SK-N-SH treated with all-trans-retinoic acid at 6 μM for 48 hours (cell line): ENCODE results near the gene DNMT3L.

ENCODE experiments used
- ATAC-seq: fragments of 200-7000 bp; cut with Tn5 transposase; 3 replicates; pipeline ENCODE4 v1.9.1; 2020; ENCODE audit warnings: mild to moderate bottlenecking, moderate library complexity
- ARNTL ChIP-seq: fragments of 450-650 bp; formaldehyde crosslinking; IDR thresholded peaks from 2 replicates; pipeline ENCODE4 v1.5.0; 2020; ENCODE audit warnings: low read depth, mild to moderate bottlenecking, moderate library complexity, borderline replicate concordance
- BACH2 ChIP-seq: fragments of 250-450 bp; sonication (Bioruptor Pico); IDR thresholded peaks from 2 replicates; pipeline ENCODE4 v1.9.0; 2021; ENCODE audit warnings: mild to moderate bottlenecking, borderline replicate concordance
- CSDC2 ChIP-seq: fragments of 250-450 bp; sonication (Bioruptor Pico); IDR thresholded peaks from 2 replicates; pipeline ENCODE4 v1.5.0; 2020; ENCODE audit warnings: mild to moderate bottlenecking, moderate library complexity
- CSRNP3 ChIP-seq: fragments of 250-450 bp; sonication (Bioruptor Pico); IDR thresholded peaks from 2 replicates; pipeline ENCODE4 v1.5.1; 2021; ENCODE audit warnings: mild to moderate bottlenecking, moderate library complexity
- ESRRG ChIP-seq: fragments of 250-450 bp; sonication (Bioruptor Pico); IDR thresholded peaks from 2 replicates; pipeline ENCODE4 v1.6.1; 2021; ENCODE audit warnings: mild to moderate bottlenecking
- ISL1 ChIP-seq: fragments of 250-450 bp; sonication (Bioruptor Pico); IDR thresholded peaks from 2 replicates; pipeline ENCODE4 v2.1.2; 2022; ENCODE audit warnings: mild to moderate bottlenecking, moderate library complexity
- OSR1 ChIP-seq: fragments of 250-450 bp; sonication (Bioruptor Pico); IDR thresholded peaks from 2 replicates; pipeline ENCODE4 v1.8.0; 2022; ENCODE audit warnings: moderate library complexity, mild to moderate bottlenecking, inconsistent platforms
- POU6F1 ChIP-seq: fragments of 250-450 bp; sonication (Bioruptor Pico); IDR thresholded peaks from 2 replicates; pipeline ENCODE4 v1.8.0; 2021; ENCODE audit warnings: low read depth, mild to moderate bottlenecking, moderate library complexity, borderline replicate concordance
- PPARA ChIP-seq: fragments of 250-450 bp; sonication (Bioruptor Pico); IDR thresholded peaks from 2 replicates; pipeline ENCODE4 v1.5.0; 2020; ENCODE audit warnings: mild to moderate bottlenecking, borderline replicate concordance
- RARB ChIP-seq: fragments of 250-450 bp; sonication (Bioruptor Pico); IDR thresholded peaks from 2 replicates; pipeline ENCODE4 v1.8.0; 2021; ENCODE audit warnings: mild to moderate bottlenecking, moderate library complexity
- SNAI2 ChIP-seq: fragments of 250-450 bp; sonication (Bioruptor Pico); IDR thresholded peaks from 2 replicates; pipeline ENCODE4 v1.5.0; 2020; ENCODE audit warnings: mild to moderate bottlenecking, moderate library complexity
- TCF4 ChIP-seq: fragments of 250-450 bp; sonication (Bioruptor Pico); IDR thresholded peaks from 2 replicates; pipeline ENCODE4 v1.8.0; 2021; ENCODE audit warnings: mild to moderate bottlenecking, moderate library complexity, borderline replicate concordance
- TOX ChIP-seq: fragments of 250-450 bp; sonication (Bioruptor Pico); IDR thresholded peaks from 2 replicates; pipeline ENCODE4 v1.8.0; 2021; ENCODE audit warnings: mild to moderate bottlenecking, moderate library complexity, borderline replicate concordance
- TSHZ2 ChIP-seq: fragments of 250-450 bp; sonication (Bioruptor Pico); IDR thresholded peaks from 2 replicates; pipeline ENCODE4 v1.5.0; 2020; ENCODE audit warnings: mild to moderate bottlenecking, moderate library complexity
- ZFP3 ChIP-seq: fragments of 250-450 bp; sonication (Bioruptor Pico); IDR thresholded peaks from 2 replicates; pipeline ENCODE4 v1.5.0; 2020; ENCODE audit warnings: mild to moderate bottlenecking, moderate library complexity
- ZFP30 ChIP-seq: fragments of 450-650 bp; formaldehyde crosslinking; IDR thresholded peaks from 2 replicates; pipeline ENCODE4 v1.5.0; 2022; ENCODE audit warnings: mild to moderate bottlenecking, moderate library complexity
- ZNF565 ChIP-seq: fragments of 450-650 bp; formaldehyde crosslinking; conservative IDR thresholded peaks from 2 replicates; pipeline ENCODE4 v1.5.0; 2020; ENCODE audit warnings: low read depth, mild to moderate bottlenecking, moderate library complexity
- ZNF70 ChIP-seq: fragments of 450-650 bp; formaldehyde crosslinking; IDR thresholded peaks from 2 replicates; pipeline ENCODE4 v1.5.0; 2020; ENCODE audit warnings: mild to moderate bottlenecking, moderate library complexity
- ZNF8 ChIP-seq: fragments of 450-650 bp; formaldehyde crosslinking; IDR thresholded peaks from 2 replicates; pipeline ENCODE4 v1.5.0; 2020; ENCODE audit warnings: mild to moderate bottlenecking, moderate library complexity
- TF ChIP-seq, protein P1 (sequence below): fragments of 250-450 bp; sonication (Bioruptor Pico); IDR thresholded peaks from 2 replicates; pipeline ENCODE4 v1.5.1; 2020; ENCODE audit warnings: low read depth, mild to moderate bottlenecking, moderate library complexity
- TF ChIP-seq, protein P2 (sequence below): fragments of 250-450 bp; sonication (Bioruptor Pico); IDR thresholded peaks from 2 replicates; pipeline ENCODE4 v1.8.0; 2020; ENCODE audit warnings: mild to moderate bottlenecking, moderate library complexity, borderline replicate concordance

Gene DNMT3L

GRCh38 chr21:44296916-44297315 is 35.2 kb upstream of the DNMT3L start:
- ATAC-seq = no peak
- TF ChIP-seq POU6F1 (no peak), ZFP30 (CRISPR knock-in tag) (no peak), ISL1 (CRISPR knock-in tag) (no peak), ZNF70 (CRISPR knock-in tag) (no peak), ARNTL (CRISPR knock-in tag) (no peak)

DNA sequence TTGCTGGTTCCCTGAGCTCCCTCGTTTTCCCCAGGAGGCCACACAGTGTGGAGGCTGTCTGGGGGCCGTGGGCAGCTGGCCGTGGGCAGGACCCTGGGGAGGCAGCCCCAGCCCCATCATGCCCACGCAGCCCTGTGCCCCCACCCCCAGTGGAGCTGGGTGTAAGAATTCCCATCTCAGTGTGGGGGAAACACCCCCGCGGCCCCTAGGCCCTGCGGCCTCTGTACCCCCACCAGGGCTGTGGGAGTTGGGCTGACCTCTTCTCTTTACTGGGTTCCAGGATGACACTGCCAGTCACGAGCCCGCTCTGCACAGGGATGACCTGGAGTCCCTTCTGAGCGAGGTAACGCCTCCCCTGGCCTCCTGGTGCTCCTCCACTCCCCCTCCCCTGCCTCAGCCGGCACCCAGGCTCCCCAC is 34.4 kb upstream of the DNMT3L start:
- no peak for ATAC-seq
- TF ChIP-seq ZNF565 (CRISPR knock-in tag) (no peak), BACH2 (CRISPR knock-in tag) (no peak), PPARA (no peak), SNAI2 (CRISPR knock-in tag) (no peak), OSR1 (CRISPR knock-in tag) (no peak), ESRRG (CRISPR knock-in tag) (no peak), CSDC2 (CRISPR knock-in tag) (no peak), RARB (no peak)

- TF ChIP-seq ISL1 (CRISPR knock-in tag) = no peak
- TF ChIP-seq, protein P1, sequence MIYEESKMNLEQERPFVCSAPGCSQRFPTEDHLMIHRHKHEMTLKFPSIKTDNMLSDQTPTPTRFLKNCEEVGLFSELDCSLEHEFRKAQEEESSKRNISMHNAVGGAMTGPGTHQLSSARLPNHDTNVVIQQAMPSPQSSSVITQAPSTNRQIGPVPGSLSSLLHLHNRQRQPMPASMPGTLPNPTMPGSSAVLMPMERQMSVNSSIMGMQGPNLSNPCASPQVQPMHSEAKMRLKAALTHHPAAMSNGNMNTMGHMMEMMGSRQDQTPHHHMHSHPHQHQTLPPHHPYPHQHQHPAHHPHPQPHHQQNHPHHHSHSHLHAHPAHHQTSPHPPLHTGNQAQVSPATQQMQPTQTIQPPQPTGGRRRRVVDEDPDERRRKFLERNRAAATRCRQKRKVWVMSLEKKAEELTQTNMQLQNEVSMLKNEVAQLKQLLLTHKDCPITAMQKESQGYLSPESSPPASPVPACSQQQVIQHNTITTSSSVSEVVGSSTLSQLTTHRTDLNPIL (CRISPR knock-in tag) = no peak
- no peak for TF ChIP-seq ZNF8 (CRISPR knock-in tag)
- TF ChIP-seq POU6F1 = no peak
- no peak for TF ChIP-seq BACH2 (CRISPR knock-in tag)
- TF ChIP-seq ZNF70 (CRISPR knock-in tag) = no peak
- TF ChIP-seq ARNTL (CRISPR knock-in tag) = no peak
- no peak for TF ChIP-seq ESRRG (CRISPR knock-in tag)
- no peak for TF ChIP-seq ZFP30 (CRISPR knock-in tag)
- TF ChIP-seq CSDC2 (CRISPR knock-in tag) = no peak
- TF ChIP-seq ZFP3 (CRISPR knock-in tag) = no peak
- TF ChIP-seq CSRNP3 (CRISPR knock-in tag) = no peak
- TF ChIP-seq TSHZ2 (CRISPR knock-in tag) = no peak
- TF ChIP-seq TOX (CRISPR knock-in tag) = no peak
- TF ChIP-seq, protein P2, sequence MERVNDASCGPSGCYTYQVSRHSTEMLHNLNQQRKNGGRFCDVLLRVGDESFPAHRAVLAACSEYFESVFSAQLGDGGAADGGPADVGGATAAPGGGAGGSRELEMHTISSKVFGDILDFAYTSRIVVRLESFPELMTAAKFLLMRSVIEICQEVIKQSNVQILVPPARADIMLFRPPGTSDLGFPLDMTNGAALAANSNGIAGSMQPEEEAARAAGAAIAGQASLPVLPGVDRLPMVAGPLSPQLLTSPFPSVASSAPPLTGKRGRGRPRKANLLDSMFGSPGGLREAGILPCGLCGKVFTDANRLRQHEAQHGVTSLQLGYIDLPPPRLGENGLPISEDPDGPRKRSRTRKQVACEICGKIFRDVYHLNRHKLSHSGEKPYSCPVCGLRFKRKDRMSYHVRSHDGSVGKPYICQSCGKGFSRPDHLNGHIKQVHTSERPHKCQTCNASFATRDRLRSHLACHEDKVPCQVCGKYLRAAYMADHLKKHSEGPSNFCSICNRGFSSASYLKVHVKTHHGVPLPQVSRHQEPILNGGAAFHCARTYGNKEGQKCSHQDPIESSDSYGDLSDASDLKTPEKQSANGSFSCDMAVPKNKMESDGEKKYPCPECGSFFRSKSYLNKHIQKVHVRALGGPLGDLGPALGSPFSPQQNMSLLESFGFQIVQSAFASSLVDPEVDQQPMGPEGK (CRISPR knock-in tag) = no peak
- no peak for TF ChIP-seq RARB
- no peak for TF ChIP-seq SNAI2 (CRISPR knock-in tag)
- no peak for TF ChIP-seq TCF4 (CRISPR knock-in tag)
- no peak for ATAC-seq
Measured at GRCh38 chr21:44295646-44296045, 33.9 kb upstream of the DNMT3L start.
